Activated naive CD4-positive, alpha-beta T cell treated with anti-CD3 and anti-CD28 coated beads, Interleukin-2, amount 50 U/mL, for 24 hours (primary cell): Measurements from ENCODE around the gene ZDHHC23.

ENCODE experiments used
- H3K27ac Mint-ChIP-seq: one replicate; pipeline ENCODE4 v1.8.0; 2021; ENCODE audit warnings: mild to moderate bottlenecking, mixed read lengths
- H3K27me3 Mint-ChIP-seq: one replicate; pipeline ENCODE4 v1.8.0; 2021; ENCODE audit warnings: mixed read lengths
- H3K36me3 Mint-ChIP-seq: one replicate; pipeline ENCODE4 v1.8.0; 2021; ENCODE audit warnings: mixed read lengths
- H3K4me1 Mint-ChIP-seq: one replicate; pipeline ENCODE4 v1.8.0; 2021; ENCODE audit warnings: mixed read lengths
- H3K4me3 Mint-ChIP-seq: one replicate; pipeline ENCODE4 v1.8.0; 2021; ENCODE audit warnings: mild to moderate bottlenecking, mixed read lengths
- H3K9me3 Mint-ChIP-seq: one replicate; pipeline ENCODE4 v1.8.0; 2021; ENCODE audit warnings: mixed read lengths

Gene ZDHHC23

DNA sequence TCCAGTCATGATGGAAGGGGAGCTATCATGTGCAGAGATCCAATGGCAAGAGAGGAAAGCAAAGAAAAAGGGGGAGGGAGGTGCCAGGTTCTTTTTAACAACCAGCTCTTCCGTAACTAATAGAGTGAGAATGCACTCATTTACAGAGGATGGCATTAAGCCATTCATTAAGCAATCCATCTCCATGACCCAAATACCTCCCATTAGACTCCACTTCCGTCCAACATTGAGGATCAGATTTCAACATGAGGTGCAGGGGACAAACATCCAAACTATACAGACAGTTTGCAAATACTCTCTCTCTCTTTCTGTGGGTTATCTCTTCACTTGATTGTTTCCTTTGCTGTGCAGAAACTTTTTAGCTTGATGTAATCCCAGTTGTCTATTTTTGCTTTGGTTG lies 21.2 kb downstream of the ZDHHC23 start:
- Mint-ChIP-seq H3K4me1 (no peaks in the 10 kb centered on the region), H3K27ac (no peak overlapping the region), H3K36me3 (peaks cover 19% of the 10 kb centered on the region), H3K27me3 (no peaks in the 10 kb centered on the region), H3K9me3 (peaks cover 27% of the 10 kb centered on the region), H3K4me3 (no peak overlapping the region)

DNA sequence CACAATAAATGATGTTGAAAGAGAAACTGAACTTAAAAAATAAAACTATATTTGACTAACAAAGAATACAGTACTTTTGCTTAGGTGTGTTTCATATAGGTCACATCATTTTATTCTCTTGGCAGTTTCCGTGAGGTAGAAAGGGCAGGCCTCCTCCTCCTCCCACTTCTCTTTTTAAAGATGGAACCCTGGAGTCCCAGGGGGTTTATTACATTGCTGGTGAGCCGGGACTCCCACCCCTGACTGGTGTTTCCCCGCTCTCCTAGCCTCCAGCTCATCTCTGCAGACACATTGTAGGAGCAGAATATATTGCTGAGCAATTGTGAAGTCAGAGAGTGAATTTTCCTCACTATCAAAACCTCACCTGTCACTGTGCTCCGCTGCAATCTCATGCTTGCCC lies 30.0 kb downstream of the ZDHHC23 start:
- no peaks in the 10 kb centered on the region for H3K27me3 Mint-ChIP-seq
- H3K9me3 Mint-ChIP-seq: peaks cover 18% of the 10 kb centered on the region
- no peak overlapping the region for H3K4me3 Mint-ChIP-seq
- H3K4me1 Mint-ChIP-seq: no peaks in the 10 kb centered on the region
- H3K27ac Mint-ChIP-seq: no peak overlapping the region
- peaks cover 41% of the 10 kb centered on the region for H3K36me3 Mint-ChIP-seq

DNA sequence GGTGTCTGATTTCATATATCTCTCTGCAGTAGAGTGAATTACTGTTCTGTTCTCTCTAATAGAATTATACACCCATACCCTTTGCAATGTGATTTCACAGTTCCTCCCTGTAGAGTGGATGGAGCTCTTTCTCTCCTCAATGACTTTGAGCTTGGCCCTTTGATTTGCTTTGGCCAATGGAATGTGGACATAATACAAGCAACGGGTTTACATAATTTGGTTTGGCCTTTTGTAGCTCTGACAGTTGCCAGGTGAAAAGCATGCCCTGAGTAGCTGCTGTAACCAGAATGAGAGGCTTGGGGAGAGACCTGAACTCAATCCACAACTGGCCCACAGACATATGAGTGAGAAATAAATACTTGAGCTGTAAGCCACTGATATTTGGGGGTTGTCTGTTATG lies 32.1 kb downstream of the ZDHHC23 start:
- H3K27ac Mint-ChIP-seq: no peak overlapping the region
- peaks cover 34% of the 10 kb centered on the region for H3K36me3 Mint-ChIP-seq
- H3K9me3 Mint-ChIP-seq: peaks cover under 1% of the 10 kb centered on the region
- H3K4me3 Mint-ChIP-seq: no peak overlapping the region
- no peaks in the 10 kb centered on the region for H3K4me1 Mint-ChIP-seq
- no peaks in the 10 kb centered on the region for H3K27me3 Mint-ChIP-seq

DNA sequence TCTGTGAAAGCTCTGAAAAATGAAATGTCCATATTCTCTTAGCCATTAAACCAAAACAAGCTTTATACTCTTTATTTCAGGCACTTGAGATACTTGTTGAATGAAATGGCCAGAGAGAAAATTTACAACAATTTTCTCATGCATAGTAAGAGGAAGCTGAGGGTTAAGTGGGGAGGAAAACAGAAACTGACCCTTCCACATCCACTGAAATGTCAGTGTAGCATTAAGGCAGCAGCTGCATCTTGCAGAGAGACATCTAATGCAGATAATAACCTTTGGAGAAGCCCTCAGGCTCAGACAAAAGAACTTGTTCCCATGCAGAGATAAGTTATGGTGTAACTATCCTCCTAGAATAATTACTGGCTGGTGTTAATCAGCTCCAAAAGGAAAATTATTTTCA lies 34.0 kb downstream of the ZDHHC23 start:
- Mint-ChIP-seq H3K27me3 (no peaks in the 10 kb centered on the region), H3K4me1 (no peaks in the 10 kb centered on the region), H3K36me3 (peaks cover 31% of the 10 kb centered on the region)

DNA sequence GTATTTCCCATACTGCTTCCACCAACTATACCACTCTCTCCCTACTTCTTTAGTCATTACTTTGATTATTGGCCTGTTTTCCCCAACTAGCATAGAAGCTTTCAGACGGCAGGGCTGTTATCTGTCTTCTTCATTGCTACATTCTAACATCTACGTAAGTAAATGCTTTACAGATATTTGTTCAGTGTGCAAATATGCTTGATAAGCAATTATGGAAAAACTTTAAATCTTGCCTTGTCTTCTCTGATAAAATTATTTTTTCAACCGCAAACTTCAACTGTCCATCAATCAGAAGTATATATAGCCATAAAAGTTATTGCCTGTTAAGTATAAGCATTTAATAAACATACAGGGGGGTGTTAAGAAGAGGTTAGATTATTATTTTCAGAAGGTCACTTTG lies 35.7 kb downstream of the ZDHHC23 start:
- Mint-ChIP-seq H3K9me3 (no peaks in the 10 kb centered on the region), H3K4me1 (no peaks in the 10 kb centered on the region), H3K4me3 (no peak overlapping the region), H3K36me3 (peaks cover 29% of the 10 kb centered on the region), H3K27me3 (no peaks in the 10 kb centered on the region), H3K27ac (no peak overlapping the region)

More for the DNA sequence above, 34.0 kb downstream of the ZDHHC23 start:
- H3K4me3 Mint-ChIP-seq: no peak overlapping the region
- no peak overlapping the region for H3K27ac Mint-ChIP-seq
- H3K9me3 Mint-ChIP-seq: no peaks in the 10 kb centered on the region

DNA sequence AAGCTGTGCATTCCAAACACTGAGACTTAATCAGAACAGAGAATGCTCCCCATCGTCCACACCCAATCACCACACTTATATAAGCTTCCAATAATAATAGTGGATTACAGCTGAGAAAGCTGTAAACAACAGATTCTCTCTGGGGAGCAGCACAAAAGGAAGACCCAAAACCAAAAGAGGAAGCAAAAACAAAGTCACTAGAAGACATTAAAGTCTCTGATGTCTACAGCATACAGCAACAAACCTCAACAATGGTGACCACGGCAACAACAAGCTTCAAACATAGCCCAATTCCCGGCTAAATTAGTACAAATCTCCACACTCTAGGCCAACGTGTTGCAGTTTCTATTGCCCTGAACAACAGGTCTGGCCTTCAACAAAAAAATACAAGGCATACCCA lies 37.7 kb downstream of the ZDHHC23 start:
- Mint-ChIP-seq H3K4me1 (no peaks in the 10 kb centered on the region), H3K9me3 (no peaks in the 10 kb centered on the region), H3K27me3 (no peaks in the 10 kb centered on the region), H3K27ac (no peak overlapping the region), H3K4me3 (no peak overlapping the region), H3K36me3 (peaks cover 23% of the 10 kb centered on the region)

DNA sequence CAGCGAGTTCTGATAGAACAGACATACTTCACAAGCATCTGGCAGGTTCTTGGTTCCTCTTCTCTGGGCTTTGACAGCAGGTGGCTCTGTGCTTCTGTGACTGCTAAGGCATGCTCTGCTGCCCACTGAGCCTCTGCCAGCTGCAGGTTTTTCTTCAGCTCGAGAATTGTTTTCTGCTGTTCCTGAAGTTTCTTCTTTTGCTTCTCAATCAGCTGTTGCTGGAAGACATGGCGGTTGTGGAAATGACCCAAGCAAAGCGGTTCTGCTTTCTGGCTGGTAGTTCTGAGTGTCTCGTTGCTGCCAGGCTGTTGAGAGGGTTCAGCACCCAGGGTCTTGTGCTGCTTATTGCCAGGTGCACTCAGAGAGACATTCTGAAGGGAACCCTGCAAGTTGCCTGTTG lies 57.7 kb downstream of the ZDHHC23 start:
- Mint-ChIP-seq H3K36me3 (peaks cover 23% of the 10 kb centered on the region), H3K9me3 (no peaks in the 10 kb centered on the region), H3K4me1 (no peaks in the 10 kb centered on the region), H3K27me3 (no peaks in the 10 kb centered on the region), H3K4me3 (no peak overlapping the region), H3K27ac (no peak overlapping the region)

DNA sequence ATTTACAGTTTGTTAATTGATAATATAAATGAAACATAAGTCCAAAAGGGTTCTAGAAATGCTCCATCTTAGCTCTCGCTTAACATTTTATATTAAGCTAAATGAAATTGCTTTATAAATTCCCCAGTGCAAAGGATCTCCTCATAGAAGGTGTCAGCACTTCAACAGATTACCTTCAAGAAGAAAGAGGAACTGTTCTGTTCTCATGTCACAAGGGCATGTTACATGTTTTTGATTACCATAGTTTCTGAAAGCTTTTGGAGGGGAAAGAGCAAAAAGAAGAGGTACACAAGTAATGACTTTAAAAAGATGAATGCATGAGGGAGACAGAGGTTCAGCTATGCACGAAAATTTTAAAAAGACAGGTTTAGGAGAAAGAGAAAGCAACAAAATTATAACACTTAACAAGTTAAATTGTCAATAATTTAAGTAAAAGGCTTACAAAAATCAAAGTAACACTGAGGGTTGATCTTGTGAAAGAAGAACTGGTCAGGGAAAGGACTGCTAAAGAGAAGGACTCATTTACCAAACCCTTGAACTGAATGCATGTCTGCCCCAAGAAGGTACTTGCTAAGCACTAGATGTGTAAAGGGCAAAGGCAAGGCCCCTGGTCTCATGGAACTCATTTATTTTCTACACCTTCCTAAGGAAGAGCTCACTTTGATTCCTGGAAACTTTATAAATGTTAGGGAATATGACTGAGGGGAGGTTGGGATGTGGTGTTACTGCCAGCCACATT lies 63.4 kb downstream of the ZDHHC23 start:
- H3K27ac Mint-ChIP-seq: no peak overlapping the region
- H3K4me1 Mint-ChIP-seq: no peaks in the 10 kb centered on the region
- no peak overlapping the region for H3K4me3 Mint-ChIP-seq
- peaks cover 3% of the 10 kb centered on the region for H3K36me3 Mint-ChIP-seq
- no peaks in the 10 kb centered on the region for H3K27me3 Mint-ChIP-seq
- H3K9me3 Mint-ChIP-seq: no peaks in the 10 kb centered on the region
